HG02970 (cell line): Measurements from ENCODE around the gene ACTN1.
"Not testable (repeated sequence)": the region's sequence is repeated elsewhere in the genome, so short reads cannot be mapped to it uniquely, and the experiment has no call there.

ENCODE experiments used
- ATAC-seq: cut with Tn5 transposase; IDR thresholded peaks from one replicate; pipeline ENCODE4 v1.9.1; 2021; ENCODE audit warnings: mild to moderate bottlenecking, moderate library complexity, moderate number of reproducible peaks; ENCODE audit not compliant: unreplicated experiment, low FRiP score

ACTN1 gene

DNA sequence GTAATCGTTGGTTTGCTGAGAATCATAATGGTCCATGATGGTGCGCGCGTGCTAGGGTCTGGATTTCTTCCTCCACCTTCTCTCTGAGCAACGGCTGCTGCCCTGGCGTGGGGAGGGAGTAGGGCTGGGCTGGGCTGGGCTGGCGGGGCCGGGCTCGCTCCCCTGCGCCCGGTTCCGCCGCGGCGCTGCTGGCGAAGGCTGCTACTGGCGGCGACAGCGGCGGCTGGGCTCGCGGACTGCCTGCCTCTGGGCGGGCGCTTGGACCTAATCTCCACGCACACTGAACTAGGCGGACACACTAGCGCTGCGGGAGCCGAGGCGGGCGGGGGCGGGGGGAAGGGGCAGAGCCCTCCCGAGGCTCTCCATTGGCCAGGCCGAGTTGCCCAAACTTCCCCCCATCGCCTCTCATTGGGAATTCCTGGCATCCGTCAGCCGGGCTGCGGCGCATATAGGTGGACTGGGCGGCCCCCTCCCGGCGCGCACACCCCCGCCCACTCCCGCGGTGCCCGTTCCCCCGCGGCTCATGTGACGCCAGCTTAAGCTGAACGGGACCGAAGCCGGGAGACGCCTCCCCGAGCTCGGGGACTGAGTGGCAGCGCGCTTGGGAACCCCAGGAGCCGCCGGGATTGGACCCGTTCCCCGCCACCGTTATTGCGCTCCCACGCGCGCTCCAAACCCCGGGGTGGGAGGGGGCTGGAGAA lies at the start of gene ACTN1:
Gene ACTN1 (minus strand): TSS at position 282 of the 701 bp plus-strand sequence. CDS start 246 bp downstream, at position 36.
- ATAC-seq = no peak

DNA sequence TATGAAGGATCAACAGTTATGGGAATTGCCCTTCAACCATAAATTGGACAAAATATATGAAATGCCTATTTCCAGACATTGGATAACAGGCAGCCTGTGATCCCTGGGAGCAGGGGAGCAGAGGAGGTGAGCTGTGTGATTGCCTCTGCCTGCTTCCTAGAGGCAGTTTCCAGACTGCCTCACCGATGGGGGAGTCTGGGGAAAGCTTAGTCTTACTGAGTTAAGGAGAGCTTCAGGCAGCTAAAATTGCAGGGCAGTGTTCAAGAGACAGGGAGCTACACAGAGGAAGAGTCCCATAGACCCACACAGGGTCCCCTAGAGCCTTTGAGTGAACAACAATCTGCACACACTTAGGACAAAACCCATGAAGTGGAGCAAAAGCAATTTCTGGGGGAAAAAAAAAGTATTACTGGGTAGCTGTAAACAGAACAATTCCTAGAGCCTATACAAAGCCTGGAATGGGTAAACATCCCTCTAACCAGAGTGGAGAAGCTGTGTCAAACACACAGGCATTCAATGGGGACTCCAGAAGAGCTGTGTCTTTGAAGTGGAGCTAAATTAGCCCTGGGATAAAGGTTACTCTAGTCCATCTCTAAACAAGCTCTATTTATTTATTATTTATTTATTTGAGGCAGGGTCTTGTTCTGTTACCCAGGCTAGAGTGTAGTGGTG lies 48.3 kb upstream of the ACTN1 start:
- ATAC-seq = no peak

DNA sequence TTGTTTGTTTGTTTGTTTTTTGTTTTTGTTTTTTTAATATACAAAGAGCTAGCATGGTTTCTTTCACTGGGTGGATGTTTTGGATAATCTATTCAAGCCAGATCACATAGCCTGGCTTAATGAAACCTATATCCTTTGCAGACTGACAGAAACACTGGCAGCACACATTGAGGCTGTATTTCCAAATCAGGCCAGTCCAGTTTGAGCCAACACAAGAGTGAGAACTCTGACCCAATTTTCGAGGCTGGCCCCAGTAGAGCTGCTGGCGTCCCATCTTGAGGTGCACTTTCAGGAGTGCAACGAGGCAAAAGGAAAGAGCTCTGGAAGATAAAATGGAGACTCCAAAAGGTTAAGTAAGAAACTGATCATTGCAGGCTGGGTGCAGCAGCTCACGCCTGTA lies 43.9 kb upstream of the ACTN1 start:
- ATAC-seq = no peak

DNA sequence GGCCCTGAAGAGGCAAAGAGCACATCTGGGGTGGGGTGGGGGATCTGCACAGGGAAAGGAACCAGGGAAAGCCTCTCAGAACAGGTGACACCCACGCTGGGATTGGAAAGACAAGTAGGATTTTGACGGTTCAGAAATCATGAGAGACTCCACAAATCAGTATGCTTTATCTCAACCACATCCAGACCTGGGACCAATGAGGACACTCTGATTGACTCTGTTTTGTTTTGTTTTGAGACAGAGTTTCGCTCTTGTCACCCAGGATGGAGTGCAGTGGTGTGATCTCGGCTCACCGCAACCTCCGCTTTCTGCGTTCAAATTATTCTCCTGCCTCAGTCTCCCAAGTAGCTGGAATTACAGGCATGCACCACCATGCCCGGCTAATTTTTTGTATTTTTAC lies 43.0 kb upstream of the ACTN1 start:
- not testable (repeated sequence) for ATAC-seq

DNA sequence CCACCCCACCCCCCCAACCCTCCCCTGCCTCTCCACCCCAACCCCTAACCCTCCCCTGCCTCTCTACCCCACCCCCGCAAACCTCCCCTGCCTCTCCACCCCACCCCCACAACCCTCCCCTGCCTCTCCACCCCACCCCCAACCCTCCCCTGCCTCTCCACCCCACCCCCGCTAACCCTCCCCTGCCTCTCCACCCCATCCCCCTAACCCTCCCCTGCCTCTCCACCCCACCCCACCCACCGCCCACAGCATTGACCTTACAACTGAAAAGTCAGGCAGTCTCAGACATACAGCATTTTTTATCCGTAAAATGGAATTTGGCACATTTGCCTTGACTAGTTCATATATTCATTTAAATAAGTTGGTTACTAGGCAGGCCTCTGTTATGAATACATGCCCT lies 38.6 kb upstream of the ACTN1 start:
- no peak for ATAC-seq

DNA sequence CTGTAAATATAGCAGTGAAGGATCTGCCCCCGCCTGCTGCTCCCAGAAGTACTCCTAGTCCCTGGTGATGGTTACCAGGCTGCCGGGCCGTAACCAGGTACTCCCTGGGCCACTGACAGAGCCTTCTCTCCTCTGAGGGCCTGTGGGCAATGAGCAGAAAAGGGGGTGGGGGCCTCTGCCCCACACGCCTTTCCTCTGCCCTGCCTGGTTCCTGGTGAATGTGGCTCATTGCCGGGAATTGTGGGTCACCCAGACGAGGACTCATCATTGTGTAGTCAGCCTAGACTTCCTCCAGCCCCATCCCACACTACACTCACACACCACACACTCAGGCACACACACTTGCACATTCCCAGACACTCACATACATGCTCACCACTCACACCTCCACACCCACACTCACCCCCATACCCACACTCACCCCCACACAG lies 35.7 kb upstream of the ACTN1 start:
- ATAC-seq = no peak

DNA sequence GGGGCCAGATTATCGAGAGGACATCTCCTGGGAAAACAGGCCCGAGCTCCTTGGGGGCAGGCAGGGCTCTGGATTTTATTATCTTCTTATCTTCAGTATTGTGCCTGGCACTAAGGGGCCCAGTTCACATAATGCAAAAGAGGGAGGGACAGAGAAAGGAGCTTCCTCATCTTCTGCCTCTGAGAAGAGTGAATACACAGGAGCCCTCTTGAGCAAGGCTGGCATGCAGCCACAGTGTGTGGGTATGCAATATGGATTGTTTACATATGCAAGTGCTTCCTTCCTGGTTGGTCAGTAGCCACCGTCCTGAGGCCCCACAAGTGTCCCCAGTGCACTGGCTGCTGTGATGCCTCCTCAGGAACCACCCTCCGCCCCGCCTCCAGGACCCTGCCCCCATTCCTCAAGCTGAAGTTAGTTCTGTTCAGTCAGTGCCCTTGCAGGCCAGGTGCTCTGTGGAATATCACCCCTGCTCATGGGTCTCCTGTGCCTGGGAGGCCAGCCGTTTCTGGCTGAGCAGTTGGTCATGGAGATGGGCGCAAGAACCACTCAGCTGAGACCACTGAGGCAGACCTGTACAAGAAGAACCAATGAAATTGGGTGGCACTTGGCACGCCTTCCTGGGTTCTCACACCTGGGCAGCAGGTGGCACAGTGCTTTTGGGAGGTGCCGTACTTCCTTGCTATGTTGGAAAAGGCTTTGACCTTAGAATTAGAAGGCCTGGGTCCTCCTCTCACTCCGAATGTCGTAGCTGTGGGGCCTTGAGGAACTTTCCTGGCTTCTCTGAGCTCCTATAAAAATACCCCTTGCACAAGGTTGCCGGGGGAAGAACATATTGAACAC lies 35.1 kb upstream of the ACTN1 start:
- ATAC-seq = no peak

DNA sequence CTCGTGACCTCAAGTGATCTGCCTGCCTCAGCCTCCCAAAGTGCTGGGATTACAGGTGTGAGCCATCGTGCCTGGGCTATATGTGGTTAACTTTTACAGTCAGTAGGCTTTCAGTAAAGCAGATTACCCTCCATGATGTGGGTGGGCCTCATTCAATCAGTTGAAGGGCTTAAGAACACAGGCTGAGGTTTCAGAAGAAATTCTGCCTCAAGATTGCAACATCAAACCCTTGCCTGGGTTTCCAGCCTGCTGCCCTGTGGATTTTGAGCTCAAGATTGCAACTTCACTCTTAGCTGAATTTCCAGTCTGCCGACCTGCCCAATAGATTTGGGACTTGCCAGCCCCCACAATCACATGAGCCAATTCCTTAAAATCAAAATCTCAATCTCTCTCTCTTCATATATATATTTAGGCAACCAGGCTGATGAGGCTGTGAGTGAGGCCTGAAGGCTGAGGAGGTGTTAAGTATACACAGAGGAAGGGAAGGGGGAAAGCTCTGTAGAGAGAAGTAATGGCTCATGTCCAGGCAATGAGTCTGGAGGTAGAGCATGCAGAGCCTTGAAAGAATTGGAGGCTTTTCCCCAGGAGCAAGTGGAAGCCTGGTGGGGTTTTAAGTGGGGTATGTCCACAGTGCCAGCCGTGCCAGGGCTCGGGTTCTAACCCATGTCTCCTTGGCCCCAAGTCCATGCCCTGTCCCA lies 33.3 kb upstream of the ACTN1 start:
- no peak for ATAC-seq

DNA sequence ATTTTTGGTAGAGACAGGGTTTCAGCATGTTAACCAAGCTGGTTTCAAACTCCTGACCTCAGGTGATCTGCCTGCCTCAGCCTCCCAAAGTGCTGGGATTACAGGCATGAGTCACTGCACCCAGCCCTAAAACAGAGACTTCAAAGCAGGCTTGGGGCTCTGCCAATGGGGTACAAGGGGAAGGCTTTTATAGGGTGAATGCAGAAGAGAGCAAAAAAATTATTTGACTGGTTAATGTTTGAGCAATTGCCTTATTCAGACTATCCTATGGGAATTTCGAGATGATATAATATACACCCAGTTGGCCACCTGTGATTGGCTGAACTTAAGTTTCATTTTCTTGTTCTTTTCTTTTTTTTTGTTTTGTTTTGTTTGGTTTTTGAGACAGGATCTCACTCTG lies 31.5 kb upstream of the ACTN1 start:
- no peak for ATAC-seq

DNA sequence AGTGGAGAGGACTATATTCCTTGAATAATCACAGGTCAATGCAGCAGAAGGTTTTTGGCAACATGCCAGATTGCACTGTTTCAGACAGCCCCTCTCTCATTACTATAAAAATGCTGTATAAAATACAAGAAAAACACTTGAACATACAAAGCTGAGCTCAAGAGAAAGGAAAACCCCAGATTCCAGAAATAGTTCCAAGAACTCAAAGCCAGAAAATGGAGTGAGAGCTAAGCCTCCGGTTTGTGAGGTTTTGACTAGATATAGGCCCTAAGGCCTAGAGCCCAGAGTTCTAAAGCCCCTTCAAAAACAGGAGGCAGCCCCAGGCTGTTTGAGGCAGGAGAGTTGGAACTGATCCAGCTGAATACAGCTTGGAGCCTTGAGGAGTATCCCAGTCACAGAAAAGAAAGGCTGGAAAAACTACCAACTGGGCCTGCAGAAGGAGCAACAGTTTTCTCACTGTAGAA lies 29.4 kb upstream of the ACTN1 start:
- no peak for ATAC-seq

DNA sequence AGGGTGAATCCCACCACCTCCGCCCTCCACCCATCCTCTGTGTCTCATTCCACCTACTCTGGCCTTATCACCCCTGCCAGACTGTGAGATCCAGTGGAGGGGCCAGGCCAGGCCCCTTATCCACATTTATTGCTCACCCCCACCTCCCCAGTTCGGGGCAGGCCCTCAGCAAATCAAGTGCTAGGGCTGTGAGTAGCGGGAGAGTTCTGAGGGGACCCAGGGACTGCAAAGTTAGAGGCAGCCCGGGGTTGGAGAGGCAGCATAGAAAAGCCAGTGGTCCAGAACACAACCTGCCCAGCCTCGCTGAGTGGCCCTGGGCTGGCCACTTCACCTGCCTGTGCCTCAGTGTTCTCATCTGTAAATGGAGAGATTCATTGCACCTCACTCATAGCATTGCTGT lies 27.2 kb upstream of the ACTN1 start:
- no peak for ATAC-seq

DNA sequence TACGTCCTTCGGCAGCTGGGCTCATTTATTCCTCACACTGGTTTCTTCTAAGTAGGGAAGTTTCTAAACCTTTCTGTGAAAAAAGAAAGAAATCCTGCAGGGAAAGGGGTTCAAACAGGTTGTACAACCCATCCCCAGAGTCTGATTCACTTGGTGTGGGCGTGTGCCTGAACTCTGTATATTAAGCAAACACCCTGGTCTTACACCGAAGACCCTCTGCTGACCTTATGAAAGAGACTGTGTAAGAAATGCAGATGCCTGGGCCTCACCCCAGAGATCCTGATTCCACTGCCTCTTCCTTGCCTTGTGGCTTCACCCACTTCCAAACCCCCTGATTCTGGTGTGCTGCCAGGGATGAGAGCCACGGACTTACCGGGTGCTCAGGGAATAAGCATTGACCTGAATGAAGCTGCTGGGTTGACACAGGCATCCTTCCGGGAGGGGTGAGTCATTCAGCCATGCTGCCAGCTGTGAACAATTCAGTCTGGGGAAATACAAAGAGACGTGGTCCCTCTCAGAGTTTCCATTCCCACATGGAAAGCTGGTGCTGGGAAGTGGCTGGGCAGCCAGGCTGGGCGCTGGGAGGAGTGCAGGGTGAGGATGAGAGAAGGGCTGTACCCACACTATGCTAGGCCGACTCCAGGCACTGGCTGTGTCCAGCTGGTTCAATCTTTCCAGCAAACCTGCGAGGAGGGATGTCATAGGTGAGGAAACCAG lies 26.5 kb upstream of the ACTN1 start:
- no peak for ATAC-seq

DNA sequence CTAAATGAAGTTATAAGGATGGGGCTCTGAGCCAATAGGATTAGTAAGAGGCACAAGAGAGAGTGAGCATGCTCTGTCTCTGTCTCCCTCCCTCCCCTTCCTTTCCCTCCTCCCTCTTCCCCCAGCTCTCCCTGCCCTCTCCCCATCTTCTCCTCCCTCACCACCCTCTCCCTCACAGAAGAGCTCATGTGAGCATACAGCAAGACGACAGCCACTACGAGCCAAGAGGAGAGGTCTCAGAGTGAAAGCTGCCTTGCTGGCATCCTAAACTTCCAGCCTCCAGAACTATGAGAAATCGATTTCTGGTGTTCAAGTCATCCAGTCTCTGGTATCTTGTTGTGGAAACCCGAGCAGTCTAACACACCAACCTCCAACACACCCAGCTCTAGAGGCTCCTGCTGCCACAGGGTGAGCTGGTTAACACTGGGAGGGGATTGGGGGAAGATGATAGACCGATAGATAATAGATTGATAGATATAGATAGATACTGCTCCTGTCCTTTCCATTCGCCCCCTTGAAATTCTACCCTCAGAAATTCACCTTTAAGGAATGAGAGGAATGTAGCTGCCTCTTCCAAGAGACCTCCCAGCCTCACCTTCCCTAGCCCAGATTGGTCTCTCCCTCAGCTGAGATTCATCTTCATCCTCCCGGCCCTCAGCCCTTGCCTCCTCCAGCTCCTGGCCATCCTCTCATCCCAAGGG lies 25.8 kb upstream of the ACTN1 start:
- ATAC-seq = no peak

DNA sequence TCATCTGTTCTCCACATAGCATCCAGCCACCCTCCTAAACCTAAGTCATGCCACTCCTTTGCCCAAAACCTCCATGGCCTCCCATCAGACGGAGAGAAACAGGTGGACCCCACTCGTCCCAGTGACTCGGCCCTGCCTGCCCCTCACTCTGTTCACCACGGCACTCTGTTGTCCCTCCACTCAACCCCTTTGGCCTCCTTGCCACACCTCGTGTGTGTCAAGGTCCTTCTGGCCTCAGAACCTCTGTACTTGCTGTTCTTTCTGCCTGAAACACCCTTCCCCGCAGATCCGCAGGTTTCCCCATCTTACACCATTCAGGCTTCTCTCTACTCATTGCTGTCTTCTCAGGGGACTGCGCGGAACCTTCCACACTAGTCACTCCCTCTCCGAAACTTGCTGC lies 24.5 kb upstream of the ACTN1 start:
- ATAC-seq = no peak

DNA sequence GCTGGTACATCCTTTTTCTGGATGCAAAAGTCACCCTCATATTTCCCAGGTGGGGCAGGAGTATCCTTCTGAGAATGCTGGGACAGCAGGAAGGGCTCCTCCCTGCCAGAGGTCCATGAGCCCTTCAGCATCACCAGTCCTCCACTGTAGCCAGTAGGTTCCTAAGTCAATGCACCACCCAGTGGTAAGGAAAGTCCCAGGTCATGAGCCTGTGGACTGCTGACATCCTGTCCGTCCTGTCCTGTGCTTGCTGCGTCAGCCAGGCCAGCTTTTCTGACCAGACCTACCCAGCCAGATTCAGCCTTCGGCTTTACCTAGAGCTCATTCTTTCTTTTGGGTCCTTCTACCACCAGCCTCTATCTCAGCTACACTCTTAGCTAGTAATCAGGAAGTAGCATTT lies 23.0 kb upstream of the ACTN1 start:
- ATAC-seq = no peak

DNA sequence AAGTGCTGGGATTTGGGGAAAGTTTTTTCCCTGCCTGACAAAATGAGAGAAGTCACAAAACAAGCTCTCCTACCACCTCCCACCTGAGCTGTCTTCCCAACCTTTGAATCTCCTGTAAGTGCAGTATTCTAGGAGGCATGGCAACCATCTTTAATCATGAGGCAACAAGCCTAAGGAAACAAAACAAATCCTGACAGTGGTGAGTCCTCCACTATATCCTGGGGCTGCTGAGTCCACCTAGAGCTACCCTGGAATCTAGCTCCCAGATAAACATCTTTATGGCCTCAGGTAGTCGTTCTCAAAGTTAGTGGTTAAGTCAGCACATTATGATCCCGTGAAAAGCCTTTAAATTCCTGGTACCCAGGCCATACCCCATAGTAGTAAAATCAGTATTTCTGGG lies 22.3 kb upstream of the ACTN1 start:
- ATAC-seq = no peak

DNA sequence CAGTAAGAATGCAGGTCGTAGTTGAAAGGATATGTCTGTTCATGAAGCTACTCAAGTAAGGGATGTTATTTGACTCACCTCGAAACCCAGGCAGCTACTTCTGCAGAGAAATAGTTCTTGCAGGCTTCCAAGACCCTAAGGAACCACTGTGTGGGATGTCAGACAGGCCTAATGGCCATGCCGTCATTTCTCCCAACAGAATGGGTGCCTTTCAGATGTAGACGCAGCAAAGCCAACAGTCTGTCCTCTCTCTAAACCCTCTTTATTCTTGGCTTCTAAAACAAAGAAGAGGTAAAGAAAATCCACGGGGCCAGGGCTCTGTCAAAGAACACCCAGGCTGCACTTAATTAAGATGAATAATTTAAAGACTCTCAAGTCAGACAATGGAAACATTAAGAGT lies 19.0 kb upstream of the ACTN1 start:
- no peak for ATAC-seq

DNA sequence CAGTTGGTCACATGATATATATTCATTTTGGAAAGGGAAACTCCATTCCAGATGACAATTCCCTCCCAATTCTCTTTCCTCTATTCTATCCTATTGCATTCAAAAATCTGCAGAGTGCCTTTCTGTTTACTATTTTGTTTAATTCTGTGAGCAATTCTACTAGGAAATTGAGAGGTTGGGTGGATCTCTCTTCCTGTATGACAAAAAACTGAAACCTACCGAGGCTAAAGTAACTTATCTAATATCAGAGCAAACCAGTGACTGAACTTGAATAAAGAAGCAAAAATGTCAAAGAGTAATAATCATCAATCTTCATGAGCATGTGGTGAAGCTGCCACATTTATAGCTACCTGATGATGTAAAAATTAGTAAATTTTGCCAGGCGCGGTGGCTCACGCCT lies 16.6 kb upstream of the ACTN1 start:
- no peak for ATAC-seq

DNA sequence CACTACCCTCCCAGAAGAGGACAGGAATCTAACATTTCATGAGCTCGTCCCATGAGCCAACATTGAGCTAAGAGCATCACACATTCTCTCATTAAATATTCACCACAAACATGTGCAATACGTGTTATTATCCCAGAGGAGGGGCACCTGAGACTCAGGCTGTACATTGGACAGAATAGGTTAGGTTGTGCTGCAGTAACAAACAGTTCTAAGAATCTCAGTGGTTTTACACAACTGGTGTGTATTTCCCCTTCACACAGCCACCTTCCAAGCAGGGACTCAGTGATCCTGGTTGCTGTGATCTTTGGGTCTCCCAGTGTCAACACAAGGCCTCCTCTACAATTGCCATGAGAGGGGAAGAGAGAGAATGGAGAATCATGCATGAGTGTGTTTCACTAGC lies 15.0 kb upstream of the ACTN1 start:
- no peak for ATAC-seq

DNA sequence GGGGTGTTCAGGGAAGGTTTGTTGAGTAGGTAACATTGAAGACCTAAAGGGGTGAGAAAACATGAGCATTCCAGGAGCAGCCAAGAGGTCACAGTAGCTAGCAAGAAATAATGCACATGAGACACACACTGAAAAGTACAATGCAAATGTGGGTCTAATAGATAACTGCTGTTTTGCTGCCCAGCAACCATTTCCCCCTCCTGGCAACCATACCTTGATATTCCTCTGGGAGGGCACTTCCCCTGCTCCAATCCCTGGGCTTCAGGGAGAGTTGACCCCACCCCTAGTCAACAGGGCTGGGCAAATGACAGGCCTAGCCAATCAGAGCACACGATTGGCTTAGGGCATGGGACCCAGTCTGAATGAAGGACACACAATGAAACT lies 8.5 kb upstream of the ACTN1 start:
- ATAC-seq = no peak
